Kasumi-1 (cell line): Measurements from ENCODE around the gene ZNF74.
"Not testable (repeated sequence)": the region's sequence is repeated elsewhere in the genome, so short reads cannot be mapped to it uniquely, and the experiment has no call there.

Experiments
- DNase-seq, 2 experiments: peaks; one replicate each; lab custom pipeline; 2025; lab: John Stamatoyannopoulos, UW

ZNF74 gene

DNA sequence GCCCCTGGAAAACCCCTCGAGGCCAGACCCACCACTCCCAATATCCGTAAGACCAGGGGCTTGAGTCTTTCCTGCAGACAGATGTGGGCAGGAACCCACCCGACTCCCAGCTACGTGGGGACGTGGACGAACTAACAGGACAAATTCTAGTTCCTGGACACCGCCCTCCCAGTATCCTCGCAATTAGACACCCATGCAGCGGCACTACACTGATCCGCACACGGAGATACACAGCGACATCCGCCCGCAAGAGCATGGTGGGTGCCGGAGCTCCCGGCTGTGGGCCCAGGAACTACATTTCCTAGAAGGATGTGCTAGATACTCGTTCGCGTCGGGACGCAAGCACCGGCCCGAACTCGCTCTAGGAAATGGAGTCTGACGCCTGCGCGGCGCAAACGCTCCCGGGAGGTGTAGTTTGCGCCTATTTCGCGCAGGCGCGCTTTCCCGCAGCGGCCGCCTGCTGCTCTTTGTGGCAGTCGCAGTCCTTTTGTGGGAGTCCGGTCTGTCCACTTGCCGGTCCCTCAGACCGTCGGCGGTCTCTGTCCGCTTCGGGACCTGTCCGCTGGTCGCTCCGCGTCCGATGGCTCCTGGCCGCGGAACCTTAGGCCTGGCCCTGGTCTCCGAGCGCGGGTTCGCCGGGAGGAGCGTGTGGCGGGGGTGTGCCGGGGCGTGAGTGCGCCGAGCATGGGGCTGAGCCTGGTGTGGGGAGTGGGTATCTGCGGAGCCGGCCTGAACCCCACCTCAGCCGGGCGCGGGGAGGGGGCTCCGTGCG lies at the start of gene ZNF74:
Gene ZNF74, plus strand, starts transcription at position 447 of the 772 bp plus-strand sequence. CDS start 478 bp downstream, outside the sequence.
- peak; percentile 97 for DNase-seq

DNA sequence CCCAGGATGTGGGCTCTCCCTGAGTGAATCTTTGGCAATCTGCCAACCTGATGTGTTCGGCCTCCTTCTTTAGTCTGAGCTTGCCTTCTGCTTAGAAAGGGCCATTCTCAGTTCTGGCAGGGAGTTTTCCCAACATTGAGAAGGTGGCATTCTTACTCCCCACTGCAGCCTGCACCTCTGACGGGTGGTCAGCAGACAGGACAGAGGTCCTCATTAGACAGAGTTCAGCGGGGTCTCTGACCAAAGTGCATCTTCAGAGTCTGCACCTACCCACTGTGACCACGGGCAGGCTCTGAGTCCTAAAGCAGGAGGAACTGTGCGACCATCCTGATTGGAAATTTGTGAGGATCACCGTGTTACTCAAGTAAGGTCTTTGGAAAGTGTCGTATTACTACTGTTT lies 47.4 kb upstream of the ZNF74 start:
- DNase-seq = not testable (repeated sequence)

DNA sequence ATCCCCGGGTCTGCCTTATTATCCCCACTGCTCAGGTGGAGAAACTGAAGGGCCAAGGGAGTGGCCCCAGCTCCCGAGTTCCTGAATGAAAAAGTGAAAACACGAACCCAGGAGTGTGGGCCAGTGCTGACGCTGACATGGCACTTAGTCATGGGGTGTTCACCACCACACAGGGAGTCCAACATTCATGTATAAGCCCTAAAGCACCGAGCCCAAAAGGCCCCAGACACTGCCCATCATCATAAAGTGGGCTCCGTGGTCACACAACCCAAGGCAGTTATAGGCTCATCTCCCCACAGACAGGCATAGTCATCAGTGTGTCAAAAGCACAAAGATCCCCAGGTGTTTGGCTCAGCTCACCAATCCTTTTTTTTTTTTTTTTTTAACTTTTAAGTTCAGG lies 41.4 kb upstream of the ZNF74 start:
- not testable (repeated sequence) for DNase-seq

DNA sequence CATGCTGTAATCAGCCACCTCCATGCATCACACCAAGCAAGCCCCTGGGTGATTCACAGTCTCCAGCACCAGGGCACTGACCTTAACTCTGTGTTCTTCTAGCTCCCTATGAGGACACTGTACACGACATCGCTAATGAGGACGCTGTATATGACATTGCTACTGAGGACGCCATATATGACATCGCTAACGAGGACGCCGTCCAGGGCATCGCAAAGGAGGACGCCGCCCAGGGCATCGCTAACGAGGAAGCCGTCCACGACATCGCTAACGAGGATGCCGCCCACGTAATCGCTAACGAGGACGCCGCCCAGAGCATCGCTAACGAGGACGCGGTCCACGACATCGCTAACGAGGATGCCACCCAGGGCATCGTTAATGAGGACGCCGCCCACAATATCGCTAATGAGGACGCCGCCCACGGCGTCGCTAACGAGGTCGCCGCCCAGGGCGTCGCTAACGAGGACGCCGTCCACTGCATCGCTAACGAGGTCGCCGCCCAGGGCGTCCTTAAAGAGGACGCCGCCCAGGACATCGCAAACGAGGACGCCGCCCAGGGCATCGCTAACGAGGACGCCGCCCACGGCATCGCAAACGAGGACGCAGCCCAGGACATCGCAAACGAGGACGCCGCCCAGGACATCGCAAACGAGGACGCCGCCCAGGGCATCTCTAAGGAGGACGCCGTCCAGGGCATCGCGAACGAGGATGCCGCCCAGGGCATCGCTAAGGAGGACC lies 39.5 kb upstream of the ZNF74 start:
- no peak for DNase-seq

DNA sequence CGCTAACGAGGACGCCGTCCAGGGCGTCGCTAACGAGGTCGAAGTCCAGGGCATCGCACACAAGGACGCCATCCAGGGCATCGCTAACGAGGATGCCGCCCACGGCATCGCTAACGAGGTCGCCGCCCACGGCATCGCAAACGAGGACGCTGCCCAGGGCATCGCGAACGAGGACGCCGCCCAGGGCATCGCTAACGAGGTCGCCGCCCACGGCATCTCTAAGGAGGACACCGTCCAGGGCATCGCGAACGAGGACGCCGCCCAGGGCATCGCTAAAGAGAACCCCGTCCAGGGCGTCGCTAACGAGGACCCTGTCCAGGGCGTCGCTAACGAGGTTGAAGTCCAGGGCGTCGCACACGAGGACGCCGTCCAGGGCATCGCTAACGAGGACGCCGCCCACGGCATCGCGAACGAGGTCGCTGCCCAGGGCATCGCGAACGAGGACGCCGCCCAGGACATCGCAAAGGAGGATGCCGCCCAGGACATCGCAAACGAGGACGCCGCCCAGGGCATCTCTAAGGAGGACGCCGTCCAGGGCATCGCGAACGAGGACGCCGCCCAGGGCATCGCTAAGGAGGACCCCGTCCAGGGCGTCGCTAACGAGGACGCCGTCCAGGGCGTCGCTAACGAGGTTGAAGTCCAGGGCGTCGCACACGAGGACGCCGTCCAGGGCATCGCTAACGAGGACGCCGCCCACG lies 37.9 kb upstream of the ZNF74 start:
- DNase-seq = not testable (repeated sequence)

DNA sequence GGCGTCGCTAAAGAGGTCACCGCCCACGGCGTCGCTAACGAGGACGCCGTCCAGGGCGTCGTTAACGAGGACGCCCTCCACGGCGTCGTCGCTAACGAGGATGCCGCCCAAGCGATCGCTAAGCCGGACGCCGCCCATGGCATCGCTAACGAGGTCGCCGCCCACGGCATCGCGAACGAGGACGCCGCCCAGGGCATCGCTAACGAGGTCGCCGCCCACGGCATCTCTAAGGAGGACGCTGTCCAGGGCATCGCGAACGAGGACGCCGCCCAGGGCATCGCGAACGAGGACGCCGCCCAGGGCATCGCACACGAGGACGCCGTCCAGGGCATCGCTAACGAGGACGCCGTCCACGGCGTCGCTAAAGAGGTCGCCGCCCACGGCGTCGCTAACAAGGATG lies 37.0 kb upstream of the ZNF74 start:
- DNase-seq = not testable (repeated sequence)

DNA sequence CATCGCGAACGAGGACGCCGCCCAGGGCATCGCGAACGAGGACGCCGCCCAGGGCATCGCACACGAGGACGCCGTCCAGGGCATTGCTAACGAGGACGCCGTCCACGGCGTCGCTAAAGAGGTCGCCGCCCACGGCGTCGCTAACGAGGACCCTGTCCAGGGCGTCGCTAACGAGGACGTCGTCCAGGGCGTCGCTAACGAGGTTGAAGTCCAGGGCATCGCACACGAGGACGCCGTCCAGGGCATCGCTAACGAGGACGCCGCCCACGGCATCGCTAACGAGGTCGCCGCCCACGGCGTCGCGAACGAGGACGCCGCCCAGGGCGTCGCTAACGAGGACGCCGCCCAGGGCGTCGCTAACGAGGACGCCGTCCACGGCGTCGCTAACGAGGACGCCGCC lies 36.0 kb upstream of the ZNF74 start:
- not testable (repeated sequence) for DNase-seq

DNA sequence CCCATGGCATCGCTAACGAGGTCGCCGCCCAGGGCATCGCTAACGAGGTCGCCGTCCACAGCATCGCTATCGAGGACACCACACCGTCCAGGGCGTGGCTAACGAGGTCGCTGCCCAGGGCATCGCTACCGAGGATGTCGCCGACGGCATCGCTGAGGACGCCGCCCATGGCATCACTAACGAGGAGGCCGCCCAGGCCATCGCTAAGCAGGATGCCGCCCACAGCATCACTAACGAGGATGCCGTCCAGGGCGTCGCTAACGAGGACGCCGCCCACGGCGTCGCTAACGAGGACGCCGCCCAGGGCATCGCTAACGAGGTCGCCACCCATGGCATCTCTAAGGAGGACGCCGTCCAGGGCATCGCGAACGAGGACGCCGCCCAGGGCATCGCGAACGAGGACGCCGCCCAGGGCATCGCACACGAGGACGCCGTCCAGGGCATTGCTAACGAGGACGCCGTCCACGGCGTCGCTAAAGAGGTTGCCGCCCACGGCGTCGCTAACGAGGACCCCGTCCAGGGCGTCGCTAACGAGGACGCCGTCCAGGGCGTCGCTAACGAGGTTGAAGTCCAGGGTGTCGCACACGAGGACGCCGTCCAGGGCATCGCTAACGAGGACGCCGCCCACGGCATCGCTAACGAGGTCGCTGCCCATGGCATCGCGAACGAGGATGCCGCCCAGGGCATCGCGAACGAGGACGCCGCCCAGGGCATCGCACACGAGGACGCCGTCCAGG lies 35.3 kb upstream of the ZNF74 start:
- not testable (repeated sequence) for DNase-seq

DNA sequence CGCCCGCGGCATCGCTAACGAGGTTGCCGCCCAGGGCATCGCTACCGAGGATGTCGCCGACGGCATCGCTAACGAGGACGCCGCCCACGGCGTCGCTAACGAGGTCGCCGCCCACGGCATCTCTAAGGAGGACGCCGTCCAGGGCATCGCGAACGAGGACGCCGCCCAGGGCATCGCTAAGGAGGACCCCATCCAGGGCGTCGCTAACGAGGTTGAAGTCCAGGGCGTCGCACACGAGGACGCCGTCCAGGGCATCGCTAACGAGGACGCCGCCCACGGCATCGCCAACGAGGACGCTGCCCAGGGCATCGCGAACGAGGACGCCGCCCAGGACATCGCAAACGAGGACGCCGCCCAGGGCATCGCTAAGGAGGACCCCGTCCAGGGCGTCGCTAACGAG lies 33.7 kb upstream of the ZNF74 start:
- DNase-seq = not testable (repeated sequence)

DNA sequence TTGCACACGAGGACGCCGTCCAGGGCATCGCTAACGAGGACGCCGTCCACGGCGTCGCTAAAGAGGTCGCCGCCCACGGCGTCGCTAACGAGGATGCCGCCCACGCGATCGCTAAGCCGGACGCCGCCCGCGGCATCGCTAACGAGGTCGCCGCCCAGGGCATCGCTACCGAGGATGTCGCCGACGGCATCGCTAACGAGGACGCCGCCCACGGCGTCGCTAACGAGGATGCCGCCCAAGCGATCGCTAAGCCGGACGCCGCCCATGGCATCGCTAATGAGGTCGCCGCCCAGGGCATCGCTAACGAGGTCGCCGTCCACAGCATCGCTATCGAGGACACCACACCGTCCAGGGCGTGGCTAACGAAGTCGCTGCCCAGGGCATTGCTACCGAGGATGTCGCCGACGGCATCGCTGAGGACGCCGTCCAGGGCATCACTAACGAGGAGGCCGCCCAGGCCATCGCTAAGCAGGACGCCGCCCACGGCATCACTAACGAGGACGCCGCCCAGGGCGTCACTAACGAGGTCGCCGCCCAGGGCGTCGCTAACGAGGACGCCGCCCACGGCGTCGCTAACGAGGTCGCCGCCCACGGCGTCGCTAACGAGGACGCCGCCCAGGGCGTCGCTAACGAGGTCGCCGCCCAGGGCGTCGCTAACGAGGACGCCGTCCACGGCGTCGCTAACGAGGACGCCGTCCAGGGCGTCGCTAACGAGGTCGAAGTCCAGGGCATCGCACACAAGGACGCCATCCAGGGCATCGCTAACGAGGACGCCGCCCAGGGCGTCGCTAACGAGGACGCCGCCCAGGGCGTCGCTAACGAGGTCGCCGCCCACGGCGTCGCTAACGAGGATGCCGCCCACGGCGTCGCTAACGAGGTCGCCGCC lies 32.8 kb upstream of the ZNF74 start:
- not testable (repeated sequence) for DNase-seq

DNA sequence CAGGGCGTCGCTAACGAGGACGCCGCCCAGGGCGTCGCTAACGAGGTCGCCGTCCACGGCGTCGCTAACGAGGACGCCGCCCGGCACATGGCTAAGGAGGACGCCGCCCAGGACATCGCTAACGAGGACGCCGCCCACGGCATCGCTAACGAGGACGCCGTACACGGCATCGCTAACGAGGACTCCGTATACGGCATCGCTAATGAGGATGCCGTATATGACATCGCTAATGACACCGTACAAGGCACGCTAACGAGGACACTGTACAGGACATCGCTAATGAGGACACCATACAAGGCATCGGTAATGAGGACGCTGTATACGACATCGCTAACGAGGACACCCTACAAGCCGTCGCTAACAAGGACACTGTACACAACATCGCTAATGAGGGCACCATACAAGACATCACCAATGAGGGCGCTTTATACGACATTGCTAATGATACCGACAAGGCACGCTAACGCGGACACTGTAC lies 32.2 kb upstream of the ZNF74 start:
- DNase-seq = not testable (repeated sequence)

DNA sequence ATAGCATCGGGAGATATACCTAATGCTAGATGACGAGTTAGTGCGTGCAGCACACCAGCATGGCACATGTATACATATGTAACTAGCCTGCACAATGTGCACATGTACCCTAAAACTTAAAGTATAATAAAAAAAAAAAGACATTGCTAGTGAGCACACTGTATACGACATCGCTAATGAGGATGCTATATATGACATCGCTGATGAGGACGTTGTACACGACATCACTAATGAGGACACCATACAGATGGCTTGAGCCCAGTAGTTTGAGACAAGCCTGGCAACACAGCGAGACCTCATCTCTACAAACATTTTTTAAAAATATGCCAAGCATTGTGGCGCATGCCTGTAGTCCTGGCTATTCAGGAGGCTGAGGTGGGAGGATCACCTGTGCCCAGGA lies 31.5 kb upstream of the ZNF74 start:
- not testable (repeated sequence) for DNase-seq

DNA sequence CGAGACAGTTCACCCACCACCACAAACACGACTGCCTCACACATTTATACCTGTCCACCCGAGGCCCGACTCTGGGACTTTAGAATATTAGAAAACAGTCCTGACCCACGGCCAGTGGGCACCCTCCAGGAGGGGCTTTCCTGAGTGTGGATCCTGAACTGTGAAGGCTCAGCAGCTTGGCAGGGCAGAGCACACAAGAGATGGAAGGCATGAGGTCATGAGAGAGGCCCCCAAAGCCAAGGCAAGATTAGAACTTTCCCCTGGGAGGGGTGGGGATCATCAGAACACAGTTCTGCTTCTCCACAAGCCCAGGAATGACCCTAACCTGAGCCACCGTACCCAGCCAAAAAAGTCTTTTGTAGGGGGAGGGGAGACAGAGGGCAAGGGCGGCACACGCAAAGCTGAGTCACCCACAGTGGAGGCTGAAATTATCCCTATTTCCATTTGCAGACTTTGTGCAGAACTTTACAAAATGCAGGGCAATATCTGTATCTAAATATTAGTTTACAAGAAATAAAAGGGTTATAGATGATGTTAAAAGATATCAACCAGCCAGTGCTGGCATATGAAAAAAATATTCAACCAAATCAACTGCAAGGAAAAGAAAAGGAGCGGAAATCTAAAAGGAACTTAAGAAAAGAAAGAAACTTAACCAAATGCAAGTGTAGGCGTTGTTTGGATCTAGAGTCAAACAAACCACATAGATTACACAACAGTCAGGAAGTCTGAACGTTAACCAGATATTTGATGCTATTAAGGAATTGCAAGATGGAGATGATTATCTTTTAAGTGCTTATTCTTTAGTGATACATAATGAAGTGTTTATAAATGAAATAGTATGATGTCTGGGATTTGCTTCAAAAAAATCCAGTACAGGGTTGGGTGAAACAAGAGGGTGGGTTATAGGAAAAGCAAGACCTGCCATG lies 29.4 kb upstream of the ZNF74 start:
- DNase-seq = not testable (repeated sequence)

DNA sequence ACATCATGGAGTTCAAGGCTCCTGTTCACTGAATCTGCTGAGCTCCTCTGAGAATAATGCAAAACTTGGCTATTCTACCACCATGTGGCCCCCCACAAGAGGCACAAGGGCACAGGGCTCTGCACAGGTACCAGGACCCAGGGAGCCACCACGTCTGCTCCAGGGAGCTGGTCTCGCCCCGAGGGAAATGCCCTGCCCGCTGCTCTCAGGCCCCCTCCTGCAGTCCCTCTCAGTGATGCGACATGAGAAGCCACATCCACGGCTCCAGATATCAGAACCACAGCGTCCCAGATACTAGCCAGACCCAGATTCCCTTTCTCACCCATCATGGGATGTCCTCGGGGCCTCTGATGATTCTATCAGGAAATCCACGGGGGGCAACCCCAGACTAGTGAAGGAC lies 27.1 kb upstream of the ZNF74 start:
- not testable (repeated sequence) for DNase-seq

DNA sequence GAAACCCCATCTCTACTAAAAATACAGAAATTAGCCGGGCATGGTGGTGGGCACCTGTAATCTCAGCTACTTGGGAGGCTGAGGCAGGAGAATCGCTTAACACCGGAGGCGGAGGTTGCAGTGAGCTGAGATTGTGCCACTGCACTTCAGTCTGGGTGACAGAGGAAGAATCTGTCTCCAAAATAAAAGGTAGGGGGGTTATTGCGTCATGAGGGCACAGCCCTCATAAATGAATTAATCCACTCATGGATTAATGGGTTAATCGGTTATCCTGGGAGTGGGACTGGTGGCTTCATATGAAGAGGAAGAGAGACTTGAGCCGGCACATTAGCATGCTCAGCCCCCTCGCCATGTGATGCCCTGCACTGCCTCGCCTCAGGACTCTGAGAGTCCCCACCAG lies 25.1 kb upstream of the ZNF74 start:
- not testable (repeated sequence) for DNase-seq

DNA sequence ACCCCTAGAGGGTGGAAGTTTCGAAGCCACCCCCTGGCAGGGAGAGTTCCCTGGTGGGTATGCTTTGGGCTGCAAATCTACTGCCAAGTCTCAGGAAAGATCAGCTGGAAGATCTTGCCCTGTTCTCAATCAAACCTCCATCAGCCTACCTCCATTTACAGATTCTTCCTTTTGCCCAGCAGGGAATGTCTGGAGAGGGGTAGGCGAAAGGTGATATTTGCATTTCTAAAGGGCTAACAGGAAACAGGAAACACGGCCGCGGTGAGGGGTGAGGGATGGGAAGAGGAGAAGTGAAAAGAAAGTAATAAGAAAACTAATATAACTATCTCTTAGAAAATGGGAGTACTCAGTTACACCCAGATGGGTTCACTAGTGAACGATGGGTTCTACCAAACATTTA lies 22.3 kb upstream of the ZNF74 start:
- not testable (repeated sequence) for DNase-seq

DNA sequence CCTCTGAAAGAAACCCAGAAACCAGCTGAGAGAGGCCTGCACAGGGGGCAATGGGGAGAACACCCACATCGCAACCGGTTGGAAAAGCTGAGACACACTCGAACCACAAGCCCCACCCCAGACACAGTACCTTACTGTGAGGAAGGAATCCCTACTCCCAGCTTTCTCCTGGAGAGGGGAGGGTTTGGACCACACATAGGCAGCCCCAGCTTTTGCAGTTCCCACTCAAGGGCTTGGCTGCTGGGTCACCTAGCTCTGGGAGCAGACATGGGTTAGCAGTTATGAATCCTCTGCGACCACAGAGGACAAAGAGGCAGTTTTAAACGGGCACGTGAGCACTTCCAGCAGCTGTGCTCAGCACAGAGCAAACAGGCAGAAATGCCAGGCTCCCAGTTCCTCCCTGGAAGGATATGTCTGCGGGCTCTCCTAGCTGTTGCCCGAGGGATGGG lies 21.5 kb upstream of the ZNF74 start:
- DNase-seq = not testable (repeated sequence)

DNA sequence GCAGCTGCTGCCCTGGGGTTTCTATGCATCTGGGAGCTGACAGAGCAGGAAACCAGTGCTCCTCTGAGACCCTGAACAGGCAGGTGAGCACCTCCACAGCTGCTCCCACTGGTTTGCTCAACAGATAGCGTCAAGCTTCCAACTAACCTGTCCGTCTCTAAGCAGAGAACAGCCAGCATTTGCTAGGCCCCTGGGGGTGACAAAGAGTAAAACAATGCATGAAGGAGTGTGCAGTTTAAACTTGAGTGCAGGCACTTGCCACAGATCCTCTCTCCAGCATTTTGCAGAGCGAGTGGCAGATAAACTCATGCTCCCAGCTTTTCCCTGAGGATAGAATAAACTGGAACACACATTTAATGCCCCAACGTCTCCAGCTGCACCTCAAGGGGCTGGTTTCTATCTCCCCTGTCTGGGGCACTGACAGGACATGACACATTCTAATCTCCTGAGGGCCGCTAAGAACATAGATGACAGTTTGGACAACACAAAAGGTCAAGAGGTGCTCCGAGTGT lies 20.7 kb upstream of the ZNF74 start:
- not testable (repeated sequence) for DNase-seq

DNA sequence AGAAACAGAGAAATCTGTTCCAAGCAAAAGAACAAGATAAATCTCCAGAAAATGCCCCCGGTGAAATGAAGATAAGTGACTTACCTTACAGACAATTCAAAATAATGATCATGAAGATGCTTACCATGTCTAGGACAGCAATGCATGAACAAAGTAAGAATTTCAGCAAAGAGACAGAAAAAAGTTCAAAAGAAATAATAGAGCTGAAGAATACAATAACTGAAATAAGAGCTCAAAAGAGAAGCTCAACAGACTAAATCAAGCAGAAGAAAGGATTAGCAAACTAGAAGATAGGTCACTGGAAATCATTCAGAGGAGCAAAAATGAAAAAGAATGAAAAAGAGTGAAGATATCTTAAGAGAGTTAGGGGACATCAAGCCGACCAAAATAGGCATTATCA lies 19.8 kb upstream of the ZNF74 start:
- DNase-seq = not testable (repeated sequence)
